Measurements from ENCODE around the gene CHD9. TPM values are rescaled to one million over a fixed set of nuclear protein-coding genes. Genes with fewer than 3 reads are reported as not detected.
"Not testable (repeated sequence)": the region's sequence is repeated elsewhere in the genome, so short reads cannot be mapped to it uniquely, and the experiment has no call there.

CHD9 gene
- total RNA-seq, 1 donor from 2014 or later = 71.4 TPM

- peak; percentile 96 for DNase-seq (ENCODE audit: low spot score)
Measured at GRCh38 chr16:53130159-53131049, 75.6 kb downstream of the CHD9 start.

- no peak for DNase-seq (ENCODE audit: low spot score)
Measured at GRCh38 chr16:53131050-53131362, 76.2 kb downstream of the CHD9 start.

GRCh38 chr16:53131363-53132071, 76.7 kb downstream of the CHD9 start:
- peak; percentile 31 for DNase-seq (ENCODE audit: low spot score)

GRCh38 chr16:53132406-53132805, 77.6 kb downstream of the CHD9 start:
- no peak for DNase-seq (ENCODE audit: low spot score)

- no peak for DNase-seq (ENCODE audit: low spot score)
Measured at GRCh38 chr16:53135329-53135728, 80.5 kb downstream of the CHD9 start.

GRCh38 chr16:53142823-53143568, 88.2 kb downstream of the CHD9 start:
- DNase-seq (ENCODE audit: low spot score) = no peak

GRCh38 chr16:53147500-53148065, 92.8 kb downstream of the CHD9 start:
- DNase-seq (ENCODE audit: low spot score) = no peak

GRCh38 chr16:53150769-53151168, 96.0 kb downstream of the CHD9 start:
- DNase-seq (ENCODE audit: low spot score) = no peak

GRCh38 chr16:53152329-53152728, 97.5 kb downstream of the CHD9 start:
- no peak for DNase-seq (ENCODE audit: low spot score)

- no peak for DNase-seq (ENCODE audit: low spot score)
Measured at GRCh38 chr16:53153130-53153529, 98.3 kb downstream of the CHD9 start.

GRCh38 chr16:53154513-53154912, 99.7 kb downstream of the CHD9 start:
- no peak for DNase-seq (ENCODE audit: low spot score)

GRCh38 chr16:53156516-53156915, 101.7 kb downstream of the CHD9 start:
- no peak for DNase-seq (ENCODE audit: low spot score)

- no peak for DNase-seq (ENCODE audit: low spot score)
Measured at GRCh38 chr16:53159781-53160436, 105.1 kb downstream of the CHD9 start.

GRCh38 chr16:53166099-53166498, 111.3 kb downstream of the CHD9 start:
- DNase-seq (ENCODE audit: low spot score) = no peak

- no peak for DNase-seq (ENCODE audit: low spot score)
Measured at GRCh38 chr16:53168744-53169143, 114.0 kb downstream of the CHD9 start.

GRCh38 chr16:53172517-53172916, 117.7 kb downstream of the CHD9 start:
- DNase-seq (ENCODE audit: low spot score) = no peak

- no peak for DNase-seq (ENCODE audit: low spot score)
Measured at GRCh38 chr16:53175118-53175517, 120.3 kb downstream of the CHD9 start.

- DNase-seq (ENCODE audit: low spot score) = no peak
Measured at GRCh38 chr16:53176434-53176833, 121.6 kb downstream of the CHD9 start.

- DNase-seq (ENCODE audit: low spot score) = no peak
Measured at GRCh38 chr16:53183442-53183841, 128.7 kb downstream of the CHD9 start.

GRCh38 chr16:53185741-53186140, 130.9 kb downstream of the CHD9 start:
- DNase-seq (ENCODE audit: low spot score) = not testable (repeated sequence)

GRCh38 chr16:53187775-53188174, 133.0 kb downstream of the CHD9 start:
- DNase-seq (ENCODE audit: low spot score) = no peak

- no peak for DNase-seq (ENCODE audit: low spot score)
Measured at GRCh38 chr16:53191413-53191812, 136.6 kb downstream of the CHD9 start.

Data from mucosa of gallbladder (tissue), 1 donor.